DND-41 (cell line): Measurements from ENCODE around the gene IVD.

Source experiments
- ATAC-seq: fragments of 200-7000 bp; cut with Tn5 transposase; 3 replicates; pipeline ENCODE4 v1.9.1; 2021; ENCODE audit warnings: low read depth; ENCODE audit not compliant: insufficient read depth
- DNase-seq: peaks from one replicate; pipeline ENCODE4 v3.0.0-alpha.2; 2020
- H2AFZ ChIP-seq: 2 replicates; pipeline ENCODE4 v1.6.0; 2012; ENCODE audit warnings: low read depth, low read length
- H3K27ac ChIP-seq: 2 replicates; pipeline ENCODE4 v1.5.1; 2012; ENCODE audit warnings: low read length, inconsistent platforms
- H3K27me3 ChIP-seq: fragments of 200-600 bp; sonication (generic); 2 replicates; pipeline ENCODE4 v1.6.0; 2012; ENCODE audit warnings: low read length, mild to moderate bottlenecking, inconsistent platforms; ENCODE audit not compliant: insufficient read depth, poor library complexity
- H3K36me3 ChIP-seq: 2 replicates; pipeline ENCODE4 v1.5.1; 2012; ENCODE audit warnings: low read length, inconsistent platforms; ENCODE audit not compliant: insufficient read depth
- H3K4me1 ChIP-seq: 2 replicates; pipeline ENCODE4 v1.5.1; 2012; ENCODE audit warnings: mild to moderate bottlenecking, low read length; ENCODE audit not compliant: insufficient read depth
- H3K4me2 ChIP-seq: 2 replicates; pipeline ENCODE4 v1.6.0; 2012; ENCODE audit warnings: mild to moderate bottlenecking, moderate library complexity, low read length, inconsistent platforms; ENCODE audit not compliant: insufficient read depth
- H3K4me3 ChIP-seq, 2 experiments: fragments of 200-600 bp in 1 of 2; shearing (Covaris generic) in 1 of 2; 2 replicates each; pipeline ENCODE4 v1.5.1; 2012 to 2016; ENCODE audit warnings: inconsistent platforms in 2 of 2, low read length in 2 of 2, mild to moderate bottlenecking in 2 of 2, low read depth in 1 of 2, moderate library complexity in 1 of 2
- H3K79me2 ChIP-seq: 2 replicates; pipeline ENCODE4 v1.6.0; 2012; ENCODE audit warnings: low read length, inconsistent platforms; ENCODE audit not compliant: insufficient read depth
- H3K9ac ChIP-seq: 2 replicates; pipeline ENCODE4 v1.6.0; 2012; ENCODE audit warnings: low read depth, mild to moderate bottlenecking, inconsistent platforms, low read length, moderate library complexity
- H3K9me3 ChIP-seq: 2 replicates; pipeline ENCODE4 v1.5.1; 2012; ENCODE audit warnings: low read length, moderate library complexity, mild to moderate bottlenecking, inconsistent platforms; ENCODE audit not compliant: insufficient read depth, severe bottlenecking
- H4K20me1 ChIP-seq: 2 replicates; pipeline ENCODE4 v1.6.0; 2012; ENCODE audit warnings: low read length; ENCODE audit not compliant: insufficient read depth
- CTCF ChIP-seq: IDR thresholded peaks from 2 replicates; pipeline ENCODE4 v1.5.1; 2012; ENCODE audit warnings: borderline replicate concordance, low read length, moderate library complexity, mild to moderate bottlenecking; ENCODE audit not compliant: poor library complexity, severe bottlenecking; ENCODE audit errors: extremely low read depth
- EZH2 ChIP-seq: IDR thresholded peaks from 3 replicates; pipeline ENCODE4 v1.6.1; 2012; ENCODE audit warnings: borderline replicate concordance, low read depth, mild to moderate bottlenecking, moderate library complexity, low read length, inconsistent platforms; ENCODE audit not compliant: severe bottlenecking

Gene IVD

GRCh38 chr15:40413036-40413435 is 7.4 kb downstream of the IVD start:
- H3K9ac ChIP-seq = no peak overlapping the region
- H3K4me2 ChIP-seq = no peak overlapping the region
- no peak overlapping the region for H3K4me3 ChIP-seq
- DNase-seq = no peak
- H3K36me3 ChIP-seq = peaks cover 86% of the 10 kb centered on the region
- no peak for TF ChIP-seq CTCF
- no peak for TF ChIP-seq EZH2
- H3K27me3 ChIP-seq = no peaks in the 10 kb centered on the region
- no peak overlapping the region for H3K27ac ChIP-seq
- no peaks in the 10 kb centered on the region for H4K20me1 ChIP-seq
- H3K4me1 ChIP-seq = peaks cover 2% of the 10 kb centered on the region; the same call in 1 of the 2 replicates
- no peak for ATAC-seq
- no peak overlapping the region for H2AFZ ChIP-seq
- peaks cover 4% of the 10 kb centered on the region; the same call in 1 of the 2 replicates for H3K79me2 ChIP-seq
- no peaks in the 10 kb centered on the region for H3K9me3 ChIP-seq

GRCh38 chr15:40414816-40415215 is 9.2 kb downstream of the IVD start:
- Histone ChIP-seq H3K9ac (no peak overlapping the region), H2AFZ (no peak overlapping the region), H3K4me2 (no peak overlapping the region), H3K9me3 (no peaks in the 10 kb centered on the region), H3K79me2 (no peaks in the 10 kb centered on the region), H4K20me1 (no peaks in the 10 kb centered on the region), H3K4me1 (no peaks in the 10 kb centered on the region), H3K27ac (no peak overlapping the region), H3K27me3 (no peaks in the 10 kb centered on the region), H3K36me3 (peaks cover 77% of the 10 kb centered on the region), H3K4me3 (no peak overlapping the region)
- ATAC-seq (no peak), DNase-seq (no peak)
- TF ChIP-seq CTCF (no peak), EZH2 (no peak)

GRCh38 chr15:40415226-40415625 is 9.6 kb downstream of the IVD start:
- H3K27ac ChIP-seq = no peak overlapping the region
- no peak for TF ChIP-seq EZH2
- no peak for TF ChIP-seq CTCF

GRCh38 chr15:40416056-40416455 is 10.5 kb downstream of the IVD start:
- Histone ChIP-seq H3K9ac (no peak overlapping the region), H3K4me2 (no peak overlapping the region), H3K27me3 (no peaks in the 10 kb centered on the region), H3K4me3 (no peak overlapping the region), H3K27ac (no peak overlapping the region), H4K20me1 (no peaks in the 10 kb centered on the region), H3K4me1 (no peaks in the 10 kb centered on the region), H3K79me2 (no peaks in the 10 kb centered on the region), H3K36me3 (peaks cover 66% of the 10 kb centered on the region), H3K9me3 (no peaks in the 10 kb centered on the region), H2AFZ (no peak overlapping the region)
- TF ChIP-seq CTCF = no peak
- ATAC-seq (no peak), DNase-seq (no peak)

More at GRCh38 chr15:40415226-40415625, 9.6 kb downstream of the IVD start:
- Histone ChIP-seq H4K20me1 (no peaks in the 10 kb centered on the region), H3K36me3 (peaks cover 74% of the 10 kb centered on the region), H2AFZ (no peak overlapping the region), H3K79me2 (no peaks in the 10 kb centered on the region), H3K9me3 (no peaks in the 10 kb centered on the region), H3K9ac (no peak overlapping the region), H3K4me3 (no peak overlapping the region), H3K4me2 (no peak overlapping the region), H3K27me3 (no peaks in the 10 kb centered on the region), H3K4me1 (no peaks in the 10 kb centered on the region)
- ATAC-seq (no peak), DNase-seq (no peak)
